Measurements from ENCODE around the gene DEFB113.

- TF ChIP-seq EZH2 (IDR thresholded peaks at IDR 0.05; ENCODE audit: borderline replicate concordance, control insufficient read depth, low read depth, low read length) (no peak), KAT2A (conservative IDR thresholded peaks at IDR 0.05; ENCODE audit: control insufficient read depth, low read depth, low read length) (no peak), ATF2 (IDR thresholded peaks at IDR 0.05; ENCODE audit: low read length) (no peak), TAF1 (IDR thresholded peaks at IDR 0.05; ENCODE audit: borderline replicate concordance, low read depth, low read length) (no peak)
- TF ChIP-seq, protein P1, sequence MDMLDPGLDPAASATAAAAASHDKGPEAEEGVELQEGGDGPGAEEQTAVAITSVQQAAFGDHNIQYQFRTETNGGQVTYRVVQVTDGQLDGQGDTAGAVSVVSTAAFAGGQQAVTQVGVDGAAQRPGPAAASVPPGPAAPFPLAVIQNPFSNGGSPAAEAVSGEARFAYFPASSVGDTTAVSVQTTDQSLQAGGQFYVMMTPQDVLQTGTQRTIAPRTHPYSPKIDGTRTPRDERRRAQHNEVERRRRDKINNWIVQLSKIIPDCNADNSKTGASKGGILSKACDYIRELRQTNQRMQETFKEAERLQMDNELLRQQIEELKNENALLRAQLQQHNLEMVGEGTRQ (IDR thresholded peaks at IDR 0.05; ENCODE audit: borderline replicate concordance, low read depth, low read length): no peak
- TF ChIP-seq, protein P2, sequence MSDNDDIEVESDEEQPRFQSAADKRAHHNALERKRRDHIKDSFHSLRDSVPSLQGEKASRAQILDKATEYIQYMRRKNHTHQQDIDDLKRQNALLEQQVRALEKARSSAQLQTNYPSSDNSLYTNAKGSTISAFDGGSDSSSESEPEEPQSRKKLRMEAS (IDR thresholded peaks at IDR 0.05; ENCODE audit: low read depth, low read length): no peak
These were observed 17.1 kb upstream of the DEFB113 start for GRCh38 chr6:49986551-49986950.

Data from GM12878 (cell line).